Activated CD8-positive, alpha-beta memory T cell treated with anti-CD3 and anti-CD28 coated beads, Interleukin-2, amount 50 U/mL, for 48 hours (primary cell): ENCODE results near the gene TMEM191B.
"Not testable (repeated sequence)": the region's sequence is repeated elsewhere in the genome, so short reads cannot be mapped to it uniquely, and the experiment has no call there.

Experiments used
- DNase-seq: peaks from one replicate; pipeline ENCODE4 v3.0.0-alpha.2; 2020

TMEM191B gene

DNA sequence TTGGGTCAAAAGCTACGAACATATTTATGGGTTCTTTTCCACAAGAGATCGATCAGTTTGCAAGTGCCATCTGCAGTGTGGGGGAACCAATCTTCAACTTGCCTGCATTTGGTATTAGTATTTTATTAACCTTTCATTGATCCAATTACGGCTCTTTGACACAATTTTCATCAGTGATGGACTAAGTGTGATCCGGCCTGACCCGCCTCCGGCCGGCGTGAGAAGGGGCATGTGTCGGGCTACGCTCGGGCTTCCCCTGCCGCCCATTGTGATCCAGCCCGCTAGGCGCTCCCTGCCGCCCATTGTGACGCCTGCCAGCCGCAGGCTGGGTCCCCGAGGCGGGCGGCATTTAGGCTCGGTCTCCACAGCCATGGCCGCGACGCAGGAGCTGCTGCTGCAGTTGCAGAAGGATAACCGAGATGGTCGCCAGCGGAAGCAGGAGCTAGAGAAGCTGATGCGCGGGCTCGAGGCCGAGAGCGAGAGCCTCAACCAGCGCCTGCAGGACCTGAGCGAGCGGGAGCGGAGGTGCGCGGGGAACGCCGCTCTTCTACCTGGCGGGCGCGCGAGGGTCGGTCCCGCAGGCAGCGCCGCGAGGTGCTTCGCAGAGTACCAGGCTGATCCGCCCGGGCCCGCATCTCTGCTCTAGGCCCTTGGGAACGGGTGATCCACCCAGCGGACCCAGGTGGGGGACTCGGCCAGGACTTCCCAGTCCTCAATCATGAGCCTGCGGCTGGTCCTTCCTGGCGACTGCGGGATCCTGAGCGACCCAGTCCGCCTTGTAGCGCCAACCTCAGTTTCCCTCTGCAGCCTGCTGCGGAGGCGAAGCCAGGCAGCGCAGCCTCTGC, at the start of gene TMEM191B:
Gene TMEM191B (plus strand): TSS at position 51 of the 845 bp plus-strand sequence. CDS start 179 bp downstream, at position 230.
- DNase-seq: not testable (repeated sequence)

GRCh38 chr22:18496227-18496626, 31.4 kb upstream of the TMEM191B start:
- not testable (repeated sequence) for DNase-seq

- not testable (repeated sequence) for DNase-seq
Measured at GRCh38 chr22:18511327-18511726, 16.3 kb upstream of the TMEM191B start.

DNA sequence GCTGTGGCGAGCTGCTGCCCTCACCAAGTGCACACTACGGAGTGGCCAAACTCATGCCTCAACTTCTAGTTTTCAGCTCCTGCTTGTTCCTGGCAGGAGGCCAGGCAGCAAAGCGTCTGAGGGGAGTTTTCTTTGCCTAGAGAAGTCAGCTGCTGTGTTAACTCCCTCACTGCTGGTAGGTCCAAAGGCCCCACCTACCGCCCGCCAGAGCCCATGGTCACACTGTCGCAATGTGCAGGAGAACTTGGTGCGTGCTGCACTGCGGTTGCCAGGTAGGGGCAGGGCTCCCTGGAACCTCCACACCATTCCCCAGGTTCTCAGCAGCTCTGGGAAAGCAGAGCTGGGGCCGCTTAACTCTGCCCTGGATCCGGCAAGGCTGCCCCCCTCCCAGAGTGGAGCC, 15.2 kb upstream of the TMEM191B start:
- not testable (repeated sequence) for DNase-seq

DNA sequence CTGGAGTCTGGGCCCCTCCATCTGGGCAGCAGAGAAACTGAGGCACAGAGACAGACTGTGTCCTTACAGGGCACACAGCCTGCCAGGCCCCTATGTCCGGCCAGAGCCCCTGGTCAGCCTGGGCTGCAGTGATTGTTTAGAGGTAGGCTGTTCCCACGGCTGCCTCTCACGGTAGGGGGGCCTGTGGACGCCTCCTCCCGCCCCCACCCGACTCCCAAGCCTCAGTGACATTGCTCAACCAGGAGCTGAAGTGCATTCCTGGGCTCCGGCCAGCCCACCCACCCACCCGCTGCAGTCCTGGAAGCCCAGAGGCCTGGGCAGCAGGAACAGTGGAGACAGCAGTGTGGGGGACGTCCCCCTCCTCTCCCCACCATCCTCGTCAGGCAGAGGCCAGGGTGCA, 14.1 kb upstream of the TMEM191B start:
- not testable (repeated sequence) for DNase-seq

DNA sequence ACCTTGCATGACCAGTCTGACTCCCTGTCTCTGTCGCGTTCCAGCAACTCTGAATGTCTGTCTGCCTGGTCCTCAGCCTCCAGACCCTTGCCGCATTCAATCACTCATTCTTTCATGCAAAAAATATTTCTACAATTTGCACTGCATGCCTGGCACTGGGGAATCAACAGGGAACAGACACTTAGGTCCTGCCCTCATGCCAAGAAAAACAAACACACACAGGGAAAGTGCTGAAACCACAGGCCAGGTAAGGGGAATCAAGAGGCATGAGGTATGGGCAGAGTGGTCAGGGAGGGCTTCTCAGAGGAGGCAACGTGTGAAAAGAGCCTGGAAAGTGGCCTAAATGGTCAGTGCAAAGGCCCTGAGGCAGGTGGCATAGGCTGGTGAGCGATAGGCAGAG, 9.5 kb upstream of the TMEM191B start, which contains the start of gene GGTLC3:
Gene GGTLC3 (minus strand): TSS at position 101 of the 400 bp plus-strand sequence. CDS start 264 bp downstream, outside the sequence.
- DNase-seq: not testable (repeated sequence)

- not testable (repeated sequence) for DNase-seq
Measured at GRCh38 chr22:18522762-18523161, 4.8 kb upstream of the TMEM191B start.

GRCh38 chr22:18523328-18523727, 4.3 kb upstream of the TMEM191B start:
- not testable (repeated sequence) for DNase-seq

GRCh38 chr22:18528597-18529415, 1.2 kb downstream of the TMEM191B start:
- DNase-seq: peak; percentile 97

- not testable (repeated sequence) for DNase-seq
Measured at GRCh38 chr22:18529416-18530145, 2.0 kb downstream of the TMEM191B start.

DNA sequence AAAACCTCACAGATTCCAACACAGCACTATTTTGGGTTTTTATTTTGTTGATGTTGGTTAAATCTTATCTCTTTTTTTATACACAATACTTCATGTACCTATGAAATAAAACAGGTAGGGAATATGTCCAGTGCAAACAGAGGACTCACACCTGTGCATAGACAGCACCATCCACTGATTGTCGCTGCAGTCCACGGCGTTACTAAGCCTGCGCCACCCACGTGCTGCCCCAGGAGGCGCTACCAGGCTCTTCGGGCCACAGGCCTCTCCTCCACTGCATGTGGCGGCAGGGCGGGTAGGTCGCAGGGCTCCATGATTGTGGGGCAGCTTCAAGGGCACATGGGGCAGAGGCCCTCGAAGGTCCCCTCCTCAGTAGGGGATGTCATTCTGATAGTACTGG, 6.0 kb downstream of the TMEM191B start:
- DNase-seq: not testable (repeated sequence)

GRCh38 chr22:18534315-18534714, 6.7 kb downstream of the TMEM191B start:
- DNase-seq: not testable (repeated sequence)

- DNase-seq: not testable (repeated sequence)
Measured at GRCh38 chr22:18539994-18540393, 12.4 kb downstream of the TMEM191B start.

- not testable (repeated sequence) for DNase-seq
Measured at GRCh38 chr22:18543400-18543799, 15.8 kb downstream of the TMEM191B start.

DNA sequence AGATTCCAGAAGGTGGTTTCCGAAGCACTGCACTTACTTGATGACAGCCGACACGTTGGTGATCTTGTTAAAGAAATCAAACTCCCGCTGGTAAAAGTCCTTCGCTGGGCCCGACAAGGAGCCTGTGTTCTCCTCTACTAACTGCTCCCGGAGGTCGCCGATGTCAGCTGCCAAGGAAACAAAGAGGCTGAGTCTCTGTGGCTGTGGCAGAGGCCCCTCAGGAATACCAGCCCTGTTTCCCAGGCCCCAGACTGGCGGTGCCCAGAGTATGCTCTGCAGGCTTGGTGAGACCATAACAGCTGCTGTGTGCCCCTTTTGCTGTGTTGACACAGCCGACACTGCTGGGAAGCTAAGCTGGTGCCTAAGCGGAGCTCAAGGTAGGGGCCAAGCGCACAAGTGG, 17.0 kb downstream of the TMEM191B start:
- not testable (repeated sequence) for DNase-seq

- not testable (repeated sequence) for DNase-seq
Measured at GRCh38 chr22:18549458-18550179, 22.0 kb downstream of the TMEM191B start.

DNA sequence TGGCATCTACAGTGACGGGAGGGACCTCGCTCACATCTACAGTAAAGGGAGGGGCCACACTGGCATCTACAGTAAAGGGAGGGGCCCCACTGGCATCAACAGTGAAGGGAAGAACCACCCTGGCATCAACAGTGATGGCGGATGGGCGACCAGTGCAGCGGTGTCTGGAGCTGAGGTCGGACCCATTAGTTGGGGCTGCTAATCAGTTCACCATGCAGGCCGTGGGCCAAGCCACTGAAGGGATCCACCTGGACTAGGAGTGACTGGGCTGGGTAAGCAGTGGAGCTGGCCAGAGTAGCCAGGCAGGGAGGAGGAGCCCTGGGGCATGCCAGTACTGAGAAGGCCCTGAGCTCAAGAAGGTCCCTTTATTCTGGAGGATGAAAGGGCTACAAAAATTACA, 23.4 kb downstream of the TMEM191B start:
- not testable (repeated sequence) for DNase-seq

GRCh38 chr22:18552839-18553597, 25.4 kb downstream of the TMEM191B start:
- DNase-seq: not testable (repeated sequence)

DNA sequence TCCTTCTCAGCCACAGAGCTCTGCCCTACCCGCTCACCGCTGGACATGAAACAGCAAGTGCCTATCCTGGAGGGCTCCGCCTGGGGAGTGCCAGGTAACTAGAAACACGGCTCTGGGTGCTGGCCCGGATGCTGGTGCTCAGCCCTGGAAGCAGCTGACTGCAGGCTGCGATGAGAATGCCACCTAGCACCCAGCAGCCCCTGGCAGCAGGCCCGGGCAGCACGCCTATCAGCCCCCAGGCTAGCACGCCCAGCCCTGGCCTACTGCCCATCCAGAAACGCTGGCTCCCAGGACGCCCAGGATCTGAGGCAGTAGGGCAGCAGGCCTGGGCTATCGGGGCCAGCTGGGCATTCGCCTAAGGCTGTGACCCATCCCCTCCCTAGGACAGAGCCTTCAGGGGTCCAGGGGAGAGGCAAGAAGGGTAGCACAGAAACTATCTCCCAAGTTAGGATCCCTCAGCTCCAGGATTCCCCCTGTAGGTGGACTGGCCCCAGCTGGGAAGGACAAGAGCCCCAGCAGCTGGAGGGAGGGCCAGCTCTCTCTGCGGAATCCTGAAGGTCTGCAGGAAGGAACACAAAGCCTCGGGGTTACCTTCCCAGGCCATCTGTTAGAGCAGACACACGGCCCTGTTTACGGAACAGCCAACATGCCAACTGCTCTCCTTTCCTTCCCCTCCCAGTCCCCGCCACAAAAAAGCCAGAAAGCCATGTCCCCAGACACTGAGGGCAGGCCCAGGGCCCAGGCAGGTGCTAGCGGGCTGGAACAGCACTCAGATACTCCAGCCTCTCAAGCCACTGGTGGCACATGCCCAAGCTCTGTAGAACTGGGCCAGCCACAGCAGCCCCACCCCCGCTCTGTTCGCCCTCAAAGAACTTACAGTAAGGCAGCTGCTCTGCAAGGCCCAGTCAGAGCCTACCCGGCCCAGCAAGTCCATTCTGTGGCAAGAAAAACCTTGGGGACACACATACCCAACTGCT, 27.0 kb downstream of the TMEM191B start:
- DNase-seq: not testable (repeated sequence)

GRCh38 chr22:18558516-18558915, 30.9 kb downstream of the TMEM191B start:
- DNase-seq: not testable (repeated sequence)
